ENCODE data around the gene DNAJC5. TPM values are rescaled to one million over a fixed set of nuclear protein-coding genes. Genes with fewer than 3 reads are reported as not detected.
"Not testable (repeated sequence)": the region's sequence is repeated elsewhere in the genome, so short reads cannot be mapped to it uniquely, and the experiment has no call there.

The DNAJC5 gene
- total RNA-seq, 1 experiment from 2014 or later = 16.1 TPM

- DNase-seq (ENCODE audit: low spot score) = no peak
Measured at GRCh38 chr20:63908008-63908682, 13.2 kb downstream of the DNAJC5 start.

GRCh38 chr20:63911176-63911575 lies 16.2 kb downstream of the DNAJC5 start:
- no peak for DNase-seq (ENCODE audit: low spot score)

GRCh38 chr20:63913768-63914167 lies 18.8 kb downstream of the DNAJC5 start:
- DNase-seq (ENCODE audit: low spot score) = no peak

GRCh38 chr20:63915471-63915870 lies 20.5 kb downstream of the DNAJC5 start:
- no peak for DNase-seq (ENCODE audit: low spot score)

- not testable (repeated sequence) for DNase-seq (ENCODE audit: low spot score)
Measured at GRCh38 chr20:63916371-63916939, 21.5 kb downstream of the DNAJC5 start.

- DNase-seq (ENCODE audit: low spot score) = no peak
Measured at GRCh38 chr20:63917811-63918210, 22.9 kb downstream of the DNAJC5 start.

- DNase-seq (ENCODE audit: low spot score) = no peak
Measured at GRCh38 chr20:63919130-63919529, 24.2 kb downstream of the DNAJC5 start.

GRCh38 chr20:63920226-63920625 lies 25.3 kb downstream of the DNAJC5 start:
- DNase-seq (ENCODE audit: low spot score) = no peak

- no peak for DNase-seq (ENCODE audit: low spot score)
Measured at GRCh38 chr20:63923651-63924050, 28.7 kb downstream of the DNAJC5 start.

GRCh38 chr20:63924241-63924640 lies 29.3 kb downstream of the DNAJC5 start:
- DNase-seq (ENCODE audit: low spot score) = no peak

- DNase-seq (ENCODE audit: low spot score) = no peak
Measured at GRCh38 chr20:63926298-63926697, 31.4 kb downstream of the DNAJC5 start.

GRCh38 chr20:63929071-63929470 lies 34.1 kb downstream of the DNAJC5 start:
- no peak for DNase-seq (ENCODE audit: low spot score)

GRCh38 chr20:63929473-63929883 lies 34.6 kb downstream of the DNAJC5 start:
- DNase-seq (ENCODE audit: low spot score) = not testable (repeated sequence)

- DNase-seq (ENCODE audit: low spot score) = no peak
Measured at GRCh38 chr20:63930971-63931553, 36.1 kb downstream of the DNAJC5 start.

- no peak for DNase-seq (ENCODE audit: low spot score)
Measured at GRCh38 chr20:63931735-63932134, 36.8 kb downstream of the DNAJC5 start.

- DNase-seq (ENCODE audit: low spot score) = no peak
Measured at GRCh38 chr20:63932606-63933160, 37.8 kb downstream of the DNAJC5 start.

GRCh38 chr20:63933646-63934045 lies 38.7 kb downstream of the DNAJC5 start:
- no peak for DNase-seq (ENCODE audit: low spot score)

- no peak for DNase-seq (ENCODE audit: low spot score)
Measured at GRCh38 chr20:63934271-63935068, 39.5 kb downstream of the DNAJC5 start.

GRCh38 chr20:63935447-63935846 lies 40.5 kb downstream of the DNAJC5 start:
- no peak for DNase-seq (ENCODE audit: low spot score)

GRCh38 chr20:63937596-63937995 lies 42.7 kb downstream of the DNAJC5 start:
- no peak for DNase-seq (ENCODE audit: low spot score)

GRCh38 chr20:63939061-63939935 lies 44.4 kb downstream of the DNAJC5 start:
- no peak for DNase-seq (ENCODE audit: low spot score)

Data from H4 (cell line).